Measurements from ENCODE around the gene DUSP8.
"Not testable (repeated sequence)": the region's sequence is repeated elsewhere in the genome, so short reads cannot be mapped to it uniquely, and the experiment has no call there.

The DUSP8 gene

DNA sequence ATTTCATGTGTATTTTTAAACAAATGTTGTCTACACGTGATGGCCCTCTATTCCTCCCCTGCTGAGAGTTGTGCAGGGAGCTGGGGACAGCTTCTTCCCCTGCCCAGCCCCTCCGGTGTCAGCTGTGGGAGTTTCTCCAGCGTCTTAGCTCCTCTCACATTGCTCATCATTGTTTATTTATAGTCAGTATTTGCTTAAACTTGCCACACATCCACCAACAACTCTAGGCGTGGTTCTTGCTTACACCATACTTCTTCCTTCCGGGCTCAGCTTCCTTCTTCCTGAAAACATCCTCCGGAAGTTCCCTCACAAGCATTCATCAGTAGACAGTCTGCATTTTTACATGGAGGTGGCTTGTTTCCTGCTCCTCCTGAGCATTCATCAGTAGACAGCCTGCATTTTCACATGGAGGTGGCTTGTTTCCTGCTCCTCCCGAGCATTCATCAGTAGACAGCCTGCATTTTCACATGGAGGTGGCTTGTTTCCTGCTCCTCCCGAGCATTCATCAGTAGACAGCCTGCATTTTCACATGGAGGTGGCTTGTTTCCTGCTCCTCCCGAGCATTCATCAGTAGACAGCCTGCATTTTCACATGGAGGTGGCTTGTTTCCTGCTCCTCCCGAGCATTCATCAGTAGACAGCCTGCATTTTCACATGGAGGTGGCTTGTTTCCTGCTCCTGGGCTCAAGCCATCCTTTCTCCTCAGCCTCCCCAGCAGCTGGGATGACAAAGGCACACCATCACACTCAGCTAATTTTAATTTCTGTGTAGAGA lies 17.3 kb upstream of the DUSP8 start:
- DNase-seq (ENCODE audit: low spot score) = not testable (repeated sequence)

DNA sequence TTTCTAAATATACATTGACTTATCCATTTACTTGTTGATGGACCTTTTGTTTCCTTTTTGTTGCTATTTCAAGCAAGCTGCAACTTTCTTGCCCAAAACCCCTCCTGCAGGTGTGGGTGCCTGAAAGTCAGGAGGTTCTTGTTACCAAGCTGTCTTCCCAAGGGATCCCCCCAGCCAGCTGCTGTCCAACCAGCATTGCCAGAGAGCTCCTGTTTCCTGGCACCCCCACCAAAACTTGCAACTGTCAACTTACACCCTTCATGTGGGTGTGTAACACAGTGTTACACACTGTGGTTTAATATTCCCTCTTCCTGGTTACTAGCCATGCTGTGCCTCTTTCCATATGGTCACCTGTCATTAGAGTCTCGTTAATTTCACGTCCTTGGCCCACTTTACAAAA lies 14.6 kb upstream of the DUSP8 start:
- no peak for DNase-seq (ENCODE audit: low spot score)

DNA sequence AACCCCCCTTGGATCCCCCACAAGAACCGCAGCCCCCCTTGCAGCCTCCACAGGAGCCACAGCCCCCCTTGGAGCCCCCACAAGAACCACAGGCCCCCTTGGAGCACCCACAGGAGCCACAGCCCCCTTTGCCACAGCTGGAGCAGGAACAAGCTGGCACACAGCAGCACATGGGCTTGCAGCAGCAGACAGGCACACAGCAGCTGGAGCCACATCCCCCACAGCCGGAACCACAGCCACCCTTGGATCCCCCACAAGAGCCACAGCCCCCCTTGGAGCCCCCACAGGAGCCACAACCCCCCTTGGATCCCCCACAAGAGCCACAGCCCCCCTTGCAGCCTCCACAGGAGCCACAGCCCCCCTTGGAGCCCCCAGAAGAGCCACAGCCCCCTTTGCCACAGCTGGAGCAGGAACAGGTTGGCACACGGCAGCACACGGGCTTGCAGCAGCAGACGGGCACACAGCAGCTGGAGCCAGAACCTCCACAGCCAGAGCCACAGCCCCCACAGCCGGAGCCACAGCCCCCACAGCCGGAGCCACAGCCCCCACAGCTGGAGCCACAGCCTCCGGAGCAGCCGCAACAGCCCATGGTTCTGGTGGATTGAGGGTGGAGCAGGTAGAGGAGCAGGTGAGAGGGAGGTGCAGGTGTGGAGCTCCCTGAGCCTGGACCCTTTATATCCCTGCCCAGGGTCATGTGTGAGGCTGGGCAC lies 12.7 kb upstream of the DUSP8 start, which contains the start of gene KRTAP5-1:
TSS of gene KRTAP5-1 (minus strand) at position 623 of the 710 bp plus-strand sequence. CDS start at position 589, 34 bp downstream.
- not testable (repeated sequence) for DNase-seq (ENCODE audit: low spot score)

DNA sequence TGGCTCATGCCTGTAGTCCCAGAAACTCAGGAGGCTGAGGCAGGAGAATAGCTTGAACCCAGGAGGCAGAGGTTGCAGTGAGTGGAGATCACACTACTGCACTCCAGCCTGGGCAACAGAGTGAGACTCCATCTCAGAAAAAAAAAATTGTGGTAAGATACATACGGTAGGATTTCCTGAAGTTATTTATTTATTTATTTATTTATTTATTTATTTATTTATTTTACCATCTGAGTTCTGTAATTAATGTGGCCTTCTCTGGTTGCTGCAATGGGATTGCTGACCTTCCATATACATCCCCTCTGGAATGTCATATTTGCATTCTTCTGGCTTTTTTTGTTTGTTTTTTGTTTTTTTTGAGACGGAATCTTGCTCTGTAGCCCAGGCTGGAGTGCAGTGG lies 10.8 kb upstream of the DUSP8 start:
- DNase-seq (ENCODE audit: low spot score) = not testable (repeated sequence)

GRCh38 chr11:1581976-1582375 lies 9.9 kb upstream of the DUSP8 start:
- DNase-seq (ENCODE audit: low spot score) = no peak

- no peak for DNase-seq (ENCODE audit: low spot score)
Observed at GRCh38 chr11:1576825-1577224, 4.8 kb upstream of the DUSP8 start.

- not testable (repeated sequence) for DNase-seq (ENCODE audit: low spot score)
Observed at GRCh38 chr11:1575756-1576155, 3.7 kb upstream of the DUSP8 start.

GRCh38 chr11:1574933-1575242 lies 2.8 kb upstream of the DUSP8 start:
- DNase-seq (ENCODE audit: low spot score) = no peak

- DNase-seq (ENCODE audit: low spot score) = peak; percentile 83
Observed at GRCh38 chr11:1574238-1574932, 2.3 kb upstream of the DUSP8 start.

- no peak for DNase-seq (ENCODE audit: low spot score)
Observed at GRCh38 chr11:1573903-1574237, 1.8 kb upstream of the DUSP8 start.

- DNase-seq (ENCODE audit: low spot score) = no peak
Observed at GRCh38 chr11:1573077-1573902, 1.2 kb upstream of the DUSP8 start.

DNA sequence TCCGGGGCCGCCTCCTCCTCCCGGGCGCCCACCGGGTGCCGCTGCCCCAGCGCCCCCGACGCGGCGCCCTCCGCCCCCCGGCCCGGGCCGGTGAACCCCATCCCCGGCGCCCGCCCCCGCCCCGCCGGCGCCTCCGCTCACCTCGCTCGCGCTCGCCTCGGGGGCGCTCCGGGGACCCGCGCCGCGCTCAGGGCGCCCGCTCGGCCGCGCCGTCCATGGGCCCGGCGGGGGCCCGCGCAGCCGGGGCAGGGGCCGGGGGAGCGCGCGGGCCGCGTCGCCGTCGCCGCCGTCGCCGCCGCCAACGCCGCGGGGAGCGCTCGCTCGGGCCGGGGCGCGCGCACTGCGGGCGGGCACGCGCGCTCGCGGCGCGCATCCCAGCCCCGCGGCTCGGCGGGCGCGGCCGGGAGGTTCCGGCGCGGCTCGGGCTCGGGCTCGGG lies 293 bp downstream of the DUSP8 start:
- DNase-seq (ENCODE audit: low spot score) = no peak

DNA sequence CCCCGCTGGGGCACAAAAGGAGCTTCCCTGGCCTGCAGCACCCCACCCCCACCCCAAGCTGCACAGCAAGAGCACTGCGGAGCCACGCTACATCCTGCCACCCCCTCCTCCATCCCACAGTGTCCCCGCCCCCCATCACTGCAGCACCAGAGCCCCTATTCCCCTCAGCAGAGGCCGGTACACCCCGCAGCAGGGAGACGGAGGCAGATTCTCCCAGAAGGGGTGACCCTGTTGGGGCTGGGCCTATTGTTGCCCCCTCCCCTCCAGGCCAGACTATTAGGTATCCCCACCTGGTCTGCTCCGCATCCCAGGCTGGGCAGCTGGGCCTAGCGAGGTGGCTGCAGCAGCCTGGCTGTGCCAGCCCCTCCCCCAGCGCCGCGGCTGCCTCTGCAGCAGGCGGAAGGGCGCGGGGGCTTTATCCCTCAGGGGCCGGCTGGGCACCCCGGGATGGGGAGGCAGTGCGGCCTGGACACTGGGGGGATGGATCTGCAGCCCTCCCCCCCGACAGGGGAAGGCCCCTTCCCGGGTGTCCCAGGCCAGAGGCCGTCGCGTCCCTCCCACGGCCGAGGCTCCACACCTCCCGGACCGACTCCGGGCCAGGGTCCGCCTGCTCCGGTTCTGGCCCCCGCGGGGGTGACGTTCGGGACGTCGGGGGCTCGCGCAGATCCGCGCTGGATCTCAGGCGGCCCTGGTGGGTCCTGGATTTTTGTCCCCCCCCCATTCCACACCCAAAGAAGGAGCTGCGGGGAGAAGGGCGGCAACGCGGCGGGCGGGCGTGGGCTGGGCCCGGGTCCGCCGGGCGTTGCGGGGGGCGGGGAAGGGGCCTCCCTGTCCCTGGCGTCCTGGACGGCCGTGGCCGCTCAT lies 943 bp downstream of the DUSP8 start:
- DNase-seq (ENCODE audit: low spot score) = no peak

GRCh38 chr11:1570531-1570895 lies 1.6 kb downstream of the DUSP8 start:
- no peak for DNase-seq (ENCODE audit: low spot score)

DNA sequence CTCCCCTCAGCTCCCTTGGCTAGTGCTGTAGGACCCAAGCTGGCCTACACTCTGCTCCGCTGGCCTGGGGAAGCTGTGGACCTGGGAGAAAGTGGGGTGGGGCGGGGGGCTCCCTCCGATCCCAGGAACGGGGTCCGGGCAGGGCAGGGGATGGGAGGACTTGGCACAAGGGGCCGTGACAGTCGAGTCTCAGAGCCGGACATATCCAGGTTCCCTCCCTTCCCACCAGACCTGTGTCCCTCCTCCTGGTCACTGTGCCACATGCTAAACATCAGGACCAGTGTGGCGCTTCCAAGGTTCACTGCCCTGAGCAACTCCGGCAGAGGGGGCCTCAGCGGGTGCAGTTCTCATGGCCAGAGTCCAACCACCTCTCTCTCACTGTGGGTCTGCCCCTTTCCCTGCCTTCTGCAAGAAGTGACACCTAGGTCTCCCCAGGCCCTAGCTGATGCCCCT lies 2.0 kb downstream of the DUSP8 start:
- no peak for DNase-seq (ENCODE audit: low spot score)

DNA sequence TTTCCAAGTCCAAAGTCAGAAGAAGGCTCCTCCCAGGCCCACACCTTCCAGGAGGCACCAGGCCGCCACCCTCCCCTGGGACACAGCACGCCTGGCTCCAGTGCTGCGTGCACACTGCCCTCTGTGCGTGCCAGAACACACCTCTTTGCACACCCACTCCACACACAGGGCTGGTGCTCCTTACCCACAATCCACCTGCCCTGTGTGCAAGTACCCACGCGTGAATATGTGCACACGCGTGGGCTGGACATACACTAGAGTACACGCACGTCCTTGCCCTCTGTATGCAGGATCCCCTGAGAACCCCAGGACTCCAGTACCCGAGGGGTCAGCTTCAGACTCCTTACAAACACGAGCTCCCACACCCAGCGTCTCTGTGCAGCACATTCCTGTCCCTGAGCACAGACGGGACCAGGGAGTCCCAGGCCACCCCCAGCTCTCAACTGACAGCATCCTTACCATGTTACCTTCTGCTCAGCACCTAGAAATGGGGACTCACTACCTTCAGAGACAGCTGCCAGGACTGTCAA lies 2.8 kb downstream of the DUSP8 start:
- no peak for DNase-seq (ENCODE audit: low spot score)

- no peak for DNase-seq (ENCODE audit: low spot score)
Observed at GRCh38 chr11:1568441-1568911, 3.6 kb downstream of the DUSP8 start.

- no peak for DNase-seq (ENCODE audit: low spot score)
Observed at GRCh38 chr11:1567721-1568100, 4.4 kb downstream of the DUSP8 start.

DNA sequence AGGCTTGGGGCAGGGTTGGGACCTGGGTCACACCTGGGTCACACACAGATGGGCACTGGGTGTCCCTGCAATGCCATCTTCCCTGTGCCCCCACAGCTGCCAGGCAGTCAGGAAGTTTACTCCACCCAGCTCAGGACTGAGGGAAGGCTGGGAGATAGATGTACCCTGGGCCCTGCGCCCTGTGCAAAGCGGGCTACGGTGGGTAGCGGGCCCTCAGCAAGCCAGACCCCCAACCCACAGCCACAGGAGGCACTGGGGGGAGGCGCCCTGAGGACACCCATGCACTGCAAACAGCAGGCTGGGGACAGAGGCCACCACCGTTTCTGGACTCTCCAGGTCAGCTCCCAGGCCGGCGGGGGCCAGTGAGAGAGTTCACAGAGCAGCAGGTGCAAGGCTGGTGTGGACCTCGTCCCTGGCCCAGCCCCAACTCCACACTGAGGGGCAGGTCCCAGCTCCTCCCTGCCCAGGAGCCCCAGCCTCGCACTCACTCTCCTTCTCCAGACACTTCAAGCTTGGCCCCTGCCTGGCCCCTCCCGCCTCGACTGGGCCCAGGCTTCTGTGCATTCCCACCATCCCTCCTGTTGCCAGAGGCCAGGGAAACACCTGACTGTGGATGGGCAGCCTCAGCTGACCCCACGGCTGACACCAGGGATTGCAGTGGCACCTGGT lies 4.9 kb downstream of the DUSP8 start:
- no peak for DNase-seq (ENCODE audit: low spot score)

- no peak for DNase-seq (ENCODE audit: low spot score)
Observed at GRCh38 chr11:1566381-1567051, 5.6 kb downstream of the DUSP8 start.
